ENCODE data around the gene PRKAA1.
A peak's percentile ranks its signal among the peaks of the same experiment; 100 is the strongest.

- TF ChIP-seq CTCF (conservative IDR thresholded peaks at IDR 0.05), result no peak
- TF ChIP-seq ZFX (IDR thresholded peaks at IDR 0.05), result peak; percentile 35; the same call in 1 of the 2 replicates
Measured at GRCh38 chr5:40797273-40798011, 732 bp downstream of the PRKAA1 start.
